ENCODE measurements around the gene SMOC2. TPM values are rescaled to one million over a fixed set of nuclear protein-coding genes. Genes with fewer than 3 reads are reported as not detected.

SMOC2 gene
- total and polyA plus RNA-seq, 2 donors from 2014 or later, result 6.5 to 13.1 TPM

GRCh38 chr6:168498161-168498843, 57.3 kb downstream of the SMOC2 start:
- intact Hi-C loops (cut with DNase I), result no loop called here
- DNase-seq (peak in 1 of 5 donors; percentile 21), FAIRE-seq (no peak)
- Histone ChIP-seq H3K27me3 (ENCODE audit: control insufficient read depth, insufficient read depth, low read length) (no peaks in the 10 kb centered on the region), H3K27ac (ENCODE audit: low read depth in 2 of 2, low read length in 2 of 2) (no peak overlapping the region), H3K9me3 (ENCODE audit: control insufficient read depth in 2 of 3, insufficient read depth in 1 of 3, low read length in 3 of 3) (no peaks in the 10 kb centered on the region), H3K36me3 (ENCODE audit: control insufficient read depth in 2 of 3, insufficient read depth in 3 of 3, low read length in 3 of 3) (no peaks in the 10 kb centered on the region), H3K9ac (ENCODE audit: low read length in 3 of 3) (no peak overlapping the region), H3K4me3 (ENCODE audit: low read length in 3 of 3) (no peak overlapping the region), H3K4me1 (ENCODE audit: control insufficient read depth in 2 of 3, insufficient read depth in 2 of 3, low read depth in 1 of 3, low read length in 3 of 3) (no peaks in the 10 kb centered on the region)
- TF ChIP-seq CTCF (IDR thresholded peaks at IDR 0.05; ENCODE audit: borderline replicate concordance, extremely low read depth, insufficient read depth), result no peak

GRCh38 chr6:168499045-168499650, 58.2 kb downstream of the SMOC2 start:
- TF ChIP-seq CTCF (IDR thresholded peaks at IDR 0.05; ENCODE audit: borderline replicate concordance, extremely low read depth, insufficient read depth), result no peak
- no peaks in the 10 kb centered on the region for H3K27me3 ChIP-seq (ENCODE audit: control insufficient read depth, insufficient read depth, low read length)
- H3K27ac ChIP-seq (ENCODE audit: low read depth in 2 of 2, low read length in 2 of 2), result no peak overlapping the region
- DNase-seq (no peak), FAIRE-seq (no peak)
- no peaks in the 10 kb centered on the region for H3K36me3 ChIP-seq (ENCODE audit: control insufficient read depth in 2 of 3, insufficient read depth in 3 of 3, low read length in 3 of 3)
- no peaks in the 10 kb centered on the region for H3K4me1 ChIP-seq (ENCODE audit: control insufficient read depth in 2 of 3, insufficient read depth in 2 of 3, low read depth in 1 of 3, low read length in 3 of 3)
- H3K9me3 ChIP-seq (ENCODE audit: control insufficient read depth in 2 of 3, insufficient read depth in 1 of 3, low read length in 3 of 3), result no peaks in the 10 kb centered on the region
- H3K4me3 ChIP-seq (ENCODE audit: low read length in 3 of 3), result no peak overlapping the region
- no peak overlapping the region for H3K9ac ChIP-seq (ENCODE audit: low read length in 3 of 3)
- intact Hi-C loops (cut with DNase I), result no loop called here

GRCh38 chr6:168500519-168500918, 59.5 kb downstream of the SMOC2 start:
- no peaks in the 10 kb centered on the region for H3K36me3 ChIP-seq (ENCODE audit: control insufficient read depth in 2 of 3, insufficient read depth in 3 of 3, low read length in 3 of 3)
- intact Hi-C loops (cut with DNase I), result no loop called here
- H3K4me1 ChIP-seq (ENCODE audit: control insufficient read depth in 2 of 3, insufficient read depth in 2 of 3, low read depth in 1 of 3, low read length in 3 of 3), result no peaks in the 10 kb centered on the region
- H3K27ac ChIP-seq (ENCODE audit: low read depth in 2 of 2, low read length in 2 of 2), result no peak overlapping the region
- TF ChIP-seq CTCF (IDR thresholded peaks at IDR 0.05; ENCODE audit: borderline replicate concordance, extremely low read depth, insufficient read depth), result no peak
- H3K9me3 ChIP-seq (ENCODE audit: control insufficient read depth in 2 of 3, insufficient read depth in 1 of 3, low read length in 3 of 3), result no peaks in the 10 kb centered on the region
- FAIRE-seq (no peak), DNase-seq (no peak)
- H3K4me3 ChIP-seq (ENCODE audit: low read length in 3 of 3), result no peak overlapping the region
- H3K9ac ChIP-seq (ENCODE audit: low read length in 3 of 3), result no peak overlapping the region
- H3K27me3 ChIP-seq (ENCODE audit: control insufficient read depth, insufficient read depth, low read length), result no peaks in the 10 kb centered on the region
